Aorta (tissue), 5 donors: ENCODE data around the gene MDK. TPM values are rescaled to one million over a fixed set of nuclear protein-coding genes. Genes with fewer than 3 reads are reported as not detected.

Experiments
- ATAC-seq: fragments of 200-7000 bp; cut with Tn5 transposase; one replicate; pipeline ENCODE4 v1.9.1; 2022; ENCODE audit warnings: moderate library complexity; ENCODE audit not compliant: low FRiP score
- DNase-seq, 2 donors: peaks; one replicate each; pipeline ENCODE4 v3.0.0-alpha.2; 2020
- H3K27ac ChIP-seq, 2 donors: one replicate each; pipeline ENCODE4 v1.5.1; 2013; ENCODE audit warnings: low read length in 2 of 2, mild to moderate bottlenecking in 2 of 2, moderate library complexity in 2 of 2, control low read depth in 1 of 2, inconsistent platforms in 1 of 2, low read depth in 1 of 2
- H3K27me3 ChIP-seq, 2 donors: one replicate each; pipeline ENCODE4 v1.6.1; 2013; ENCODE audit warnings: control low read depth in 1 of 2, low read length in 1 of 2, mild to moderate bottlenecking in 1 of 2, moderate library complexity in 1 of 2; ENCODE audit not compliant: insufficient read depth in 2 of 2, control insufficient read depth in 1 of 2
- H3K36me3 ChIP-seq, 2 donors: one replicate each; pipeline ENCODE4 v1.6.1; 2013; ENCODE audit warnings: control low read depth in 1 of 2, low read length in 1 of 2, mild to moderate bottlenecking in 1 of 2; ENCODE audit not compliant: insufficient read depth in 2 of 2, control insufficient read depth in 1 of 2
- H3K4me1 ChIP-seq, 2 donors: one replicate each; pipeline ENCODE4 v1.6.1; 2013; ENCODE audit warnings: low read length in 2 of 2, control low read depth in 1 of 2, mild to moderate bottlenecking in 1 of 2, moderate library complexity in 1 of 2; ENCODE audit not compliant: insufficient read depth in 2 of 2, control insufficient read depth in 1 of 2
- H3K4me3 ChIP-seq, 2 donors: one replicate each; pipeline ENCODE4 v1.5.1; 2013; ENCODE audit warnings: low read length in 2 of 2, control low read depth in 1 of 2, mild to moderate bottlenecking in 1 of 2
- H3K9me3 ChIP-seq: one replicate; pipeline ENCODE4 v1.6.1; 2013; ENCODE audit warnings: mild to moderate bottlenecking, low read length; ENCODE audit not compliant: control insufficient read depth
- WGBS, 2 donors: extraction: QIAGEN DNeasy Blood & Tissue Kit; methylation state at CpG; one replicate each; pipeline ENCODE4 v1.1.7; 2013; 5-methylcytosine and 5-hydroxymethylcytosine counted together
- intact Hi-C, 2 donors: fragments of 100-400 bp; cut with DNase I; formaldehyde crosslinking; loops; one replicate each; pipeline versions ENCODE4 v1.14.2 to v1.15.0; 2022
- polyA plus RNA-seq, 2 donors: library from polyadenylated mRNA; stranded (reverse); fragments of 200-250 nt; gene quantifications; one replicate each; pipeline ENCODE4 v1.2.3, GENCODE V29; 2013
- total RNA-seq, 2 donors: library from RNA; stranded (reverse); fragmentation: NEBNext Ultra II Directional; extraction: Animal tissue kit (Norgen Biotek cat#: 25700); gene quantifications; one replicate each; pipeline ENCODE4 v1.2.1, GENCODE V29; 2021
- donor health status: healthy with polysubstance abuse.
- donor health status: Bipolar disorder and iron deficiency.
- donor health status: DM: no; HTN: no; CAD: no.
- donor health status: DM: no; HTN: no; CAD: no.
- donor health status: DM: yes; HTN: yes; CAD: no.

MDK gene
- total and polyA plus RNA-seq, 4 donors, result 11.8 to 40.3 (median 19.6) TPM

- WGBS, 2 donors, result 62 to 63% methylated on average over 7 to 9 of the region's 9 CpGs
- Histone ChIP-seq H3K4me1 (no peaks in the 10 kb centered on the region), H3K9me3 (no peaks in the 10 kb centered on the region), H3K4me3 (no peak overlapping the region), H3K27ac (no peak overlapping the region), H3K27me3 (no peaks in the 10 kb centered on the region), H3K36me3 (no peaks in the 10 kb centered on the region)
- intact Hi-C loops, result no loop called here
- ATAC-seq (no peak), DNase-seq (no peak)
Observed at GRCh38 chr11:46353698-46354097, 27.8 kb upstream of the MDK start.

DNA sequence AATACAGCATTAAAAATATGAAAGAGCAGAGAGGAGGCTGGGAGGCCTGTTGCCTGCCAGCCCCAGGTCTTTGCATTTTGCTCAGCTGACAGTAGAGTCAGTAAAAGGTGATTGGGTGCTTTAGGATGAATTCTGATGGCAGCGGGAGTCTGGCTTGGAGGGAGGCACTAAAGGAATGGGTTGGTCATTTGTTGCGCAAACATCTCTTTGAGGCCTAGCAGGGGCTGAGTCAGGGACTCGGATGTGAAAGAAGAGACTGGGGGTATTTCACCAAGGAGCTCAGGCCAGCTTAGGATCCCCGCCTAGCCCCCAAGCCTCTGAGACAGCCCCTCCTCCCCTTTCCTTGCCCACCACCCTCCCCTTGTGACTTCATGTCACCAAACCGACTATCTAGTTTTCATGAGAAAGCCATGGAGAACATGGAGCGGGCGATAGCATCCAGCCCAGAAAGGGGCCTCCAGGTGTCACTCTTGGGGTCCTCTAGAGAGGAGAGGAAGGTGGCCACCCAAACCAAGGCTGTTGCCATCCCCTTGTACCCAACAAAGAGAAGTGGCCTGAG is 24.5 kb upstream of the MDK start:
- Histone ChIP-seq H3K4me3 (no peak overlapping the region), H3K36me3 (no peaks in the 10 kb centered on the region), H3K27me3 (no peaks in the 10 kb centered on the region), H3K9me3 (no peaks in the 10 kb centered on the region), H3K4me1 (no peaks in the 10 kb centered on the region), H3K27ac (no peak overlapping the region)
- intact Hi-C loops, result no loop called here
- DNase-seq (no peak), ATAC-seq (no peak)
- 86 to 89% methylated on average over 7 of the region's 7 CpGs for WGBS, 2 donors

DNA sequence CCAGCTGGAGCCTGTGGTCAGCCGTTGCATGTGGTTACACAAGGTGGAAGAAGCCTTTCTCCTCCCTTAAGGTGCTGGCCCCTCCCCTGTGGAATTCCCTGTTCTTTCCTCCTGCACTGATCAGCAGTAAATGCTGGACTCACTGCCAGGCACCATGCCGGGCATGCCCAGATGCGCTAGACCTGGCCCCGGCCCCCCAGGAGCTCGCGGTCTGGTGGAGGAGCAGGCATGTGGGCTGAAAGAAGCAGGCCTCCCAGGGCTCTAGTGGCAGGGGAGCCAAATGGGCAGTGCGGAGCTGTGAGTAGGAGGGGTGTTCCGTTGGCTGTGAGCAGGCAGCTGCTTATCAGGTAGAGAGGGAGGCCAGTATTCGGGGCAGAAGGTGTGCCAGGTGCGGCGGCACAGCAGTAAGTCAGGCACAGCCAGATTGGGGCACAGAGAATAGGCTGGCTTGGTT is 24.0 kb upstream of the MDK start:
- no peaks in the 10 kb centered on the region for H3K27me3 ChIP-seq
- no peaks in the 10 kb centered on the region for H3K4me1 ChIP-seq
- H3K36me3 ChIP-seq, result no peaks in the 10 kb centered on the region
- H3K27ac ChIP-seq, result no peak overlapping the region
- H3K4me3 ChIP-seq, result no peak overlapping the region
- WGBS, 2 donors, result 84 to 88% methylated on average over 11 of the region's 11 CpGs
- H3K9me3 ChIP-seq, result no peaks in the 10 kb centered on the region
- intact Hi-C loops, result no loop called here
- DNase-seq (no peak), ATAC-seq (no peak)

GRCh38 chr11:46359953-46360352 is 21.5 kb upstream of the MDK start:
- WGBS, 2 donors, result 55 to 60% methylated on average over 1 of the region's 1 CpG
- H3K36me3 ChIP-seq, result no peaks in the 10 kb centered on the region
- H3K27me3 ChIP-seq, result no peaks in the 10 kb centered on the region
- H3K9me3 ChIP-seq, result no peaks in the 10 kb centered on the region
- ATAC-seq (no peak), DNase-seq (no peak)
- intact Hi-C loops, result no loop called here
- H3K4me1 ChIP-seq, result no peaks in the 10 kb centered on the region
- H3K27ac ChIP-seq, result no peak overlapping the region
- no peak overlapping the region for H3K4me3 ChIP-seq

DNA sequence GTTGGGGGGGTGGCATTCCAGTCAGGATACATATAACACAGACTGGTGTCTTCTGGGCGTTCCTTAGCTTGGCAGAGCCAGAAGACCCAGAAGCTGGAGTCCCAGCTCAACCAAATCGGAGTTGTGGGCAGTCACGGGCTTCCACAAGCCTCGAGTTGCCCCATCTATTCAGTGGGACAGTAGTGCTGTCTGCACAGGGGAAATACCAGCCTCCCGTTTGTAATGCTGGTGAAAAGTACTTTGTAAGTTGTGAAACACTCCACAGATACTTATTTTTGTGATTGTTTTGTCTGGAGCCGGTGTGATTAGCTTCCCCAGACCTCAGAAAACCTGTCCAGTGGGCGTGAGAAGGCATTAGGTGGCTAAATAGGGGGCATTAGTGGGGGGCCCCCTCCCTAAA is 20.6 kb upstream of the MDK start:
- intact Hi-C loops, result no loop called here
- Histone ChIP-seq H3K4me1 (no peaks in the 10 kb centered on the region), H3K9me3 (no peaks in the 10 kb centered on the region), H3K27ac (peak overlapping the region in 1 of 2 donors; percentile 45), H3K27me3 (no peaks in the 10 kb centered on the region), H3K36me3 (no peaks in the 10 kb centered on the region), H3K4me3 (no peak overlapping the region)
- WGBS, 2 donors, result 42 to 44% methylated on average over 7 of the region's 7 CpGs
- no peak for ATAC-seq
- DNase-seq, result no peak

DNA sequence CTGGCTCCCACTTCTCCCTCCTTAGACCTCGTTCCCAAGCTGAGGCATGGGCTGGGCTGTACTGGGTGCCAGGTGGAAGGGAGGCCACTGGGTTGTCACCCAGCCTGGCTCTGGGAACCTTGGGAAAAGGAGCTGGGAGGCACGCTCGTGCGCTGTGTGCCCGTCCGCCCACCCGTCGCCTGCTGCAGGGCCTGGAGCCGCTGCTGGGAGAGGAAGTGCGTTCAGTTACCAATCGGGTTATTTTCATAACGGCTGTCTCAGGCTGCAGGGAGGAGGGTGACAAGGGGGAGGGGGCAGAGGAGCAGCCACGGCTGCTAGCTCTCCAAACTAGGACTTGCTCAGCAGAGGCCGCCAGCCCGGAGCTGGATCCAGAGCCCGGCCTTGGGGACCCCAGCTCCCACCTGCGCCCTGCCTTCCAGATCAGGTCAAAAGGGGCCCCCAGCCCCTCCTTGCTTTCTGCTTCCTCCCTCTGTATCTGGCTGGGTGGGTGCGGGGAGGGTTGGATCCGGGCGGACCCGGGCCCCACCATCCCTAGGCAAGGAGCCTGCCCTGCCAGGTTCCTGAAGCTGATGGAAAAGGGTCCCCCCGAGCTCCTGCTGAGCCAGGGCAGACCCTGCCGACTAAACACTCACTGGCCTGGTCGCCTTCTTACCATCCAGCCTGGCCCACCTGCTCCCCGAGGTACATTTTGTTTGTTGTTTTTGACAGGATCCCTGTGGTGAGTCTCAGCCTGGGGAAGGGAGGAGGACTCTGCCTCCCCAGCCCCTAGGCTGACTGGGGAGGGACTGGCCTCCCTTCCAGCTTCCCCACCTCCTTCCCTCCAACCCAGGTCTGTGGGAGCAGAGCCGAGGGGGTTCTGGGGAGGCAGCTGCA is 19.9 kb upstream of the MDK start:
- H3K4me1 ChIP-seq, result no peaks in the 10 kb centered on the region
- peak; percentile 84 to 87 for DNase-seq
- H3K9me3 ChIP-seq, result no peaks in the 10 kb centered on the region
- no peak overlapping the region for H3K4me3 ChIP-seq
- peak overlapping the region in 1 of 2 donors; percentile 45 for H3K27ac ChIP-seq
- no peaks in the 10 kb centered on the region for H3K36me3 ChIP-seq
- intact Hi-C loops, result no loop called here
- 6 to 7% methylated on average over 25 to 26 of the region's 26 CpGs for WGBS, 2 donors
- no peaks in the 10 kb centered on the region for H3K27me3 ChIP-seq
- ATAC-seq, result peak; percentile 81

GRCh38 chr11:46362156-46363030 is 19.1 kb upstream of the MDK start:
- Histone ChIP-seq H3K36me3 (no peaks in the 10 kb centered on the region), H3K27ac (no peak overlapping the region), H3K4me3 (no peak overlapping the region), H3K4me1 (no peaks in the 10 kb centered on the region), H3K27me3 (no peaks in the 10 kb centered on the region), H3K9me3 (no peaks in the 10 kb centered on the region)
- no peak for DNase-seq
- no peak for ATAC-seq
- intact Hi-C loops, result no loop called here
- WGBS, 2 donors, result 83 to 84% methylated on average over 20 of the region's 20 CpGs

GRCh38 chr11:46363031-46363407 is 18.4 kb upstream of the MDK start:
- DNase-seq (peak; percentile 78 to 88), ATAC-seq (peak; percentile 41)
- WGBS, 2 donors, result 72 to 73% methylated on average over 8 to 9 of the region's 9 CpGs
- H3K36me3 ChIP-seq, result no peaks in the 10 kb centered on the region
- H3K27ac ChIP-seq, result no peak overlapping the region
- H3K4me3 ChIP-seq, result no peak overlapping the region
- H3K27me3 ChIP-seq, result no peaks in the 10 kb centered on the region
- H3K9me3 ChIP-seq, result no peaks in the 10 kb centered on the region
- H3K4me1 ChIP-seq, result no peaks in the 10 kb centered on the region
- intact Hi-C loops, result no loop called here
